T-helper 2 cell treated with Interferon-gamma antibody and Interleukin-4, amounts not matched to agents 100 ng/mL and 5 ng/mL, for 36 hours (primary cell): ENCODE measurements around the gene LTBR. TPM values are rescaled to one million over a fixed set of nuclear protein-coding genes. Genes with fewer than 3 reads are reported as not detected.

Source experiments
- total RNA-seq: library from RNA; stranded (reverse); gene quantifications from 2 replicates; pipeline ENCODE4 v1.2.3, GENCODE V29; 2022

The LTBR gene
- total RNA-seq, 1 donor from 2014 or later, result 0.20 TPM

Other genes starting within 250 kb of the LTBR start
- gene CD9, start 183.8 kb upstream of the LTBR start, total RNA-seq, result 9.7 and 10.6 TPM in 2 replicates
- not detected in 2 replicates for gene PLEKHG6, start 73.5 kb upstream of the LTBR start, total RNA-seq
- gene TNFRSF1A, start 42.1 kb upstream of the LTBR start, total RNA-seq, result 47.2 and 50.8 TPM in 2 replicates
- 0.09 and 0.32 TPM in 2 replicates for gene SCNN1A, start 8.6 kb upstream of the LTBR start, total RNA-seq
- gene CD27, start 60.8 kb downstream of the LTBR start, total RNA-seq, result 59.0 and 60.3 TPM in 2 replicates
- 45.8 and 49.0 TPM in 2 replicates for gene TAPBPL, start 67.9 kb downstream of the LTBR start, total RNA-seq
- gene VAMP1, start 86.5 kb downstream of the LTBR start, total RNA-seq, result 44.0 and 47.8 TPM in 2 replicates
- 234 and 248 TPM in 2 replicates for gene MRPL51, start 109.1 kb downstream of the LTBR start, total RNA-seq
- gene NCAPD2, start 109.9 kb downstream of the LTBR start, total RNA-seq, result 154 and 166 TPM in 2 replicates
- gene GAPDH, start 150.4 kb downstream of the LTBR start, total RNA-seq, result 5,041 and 5,044 TPM in 2 replicates
- gene IFFO1, start 171.9 kb downstream of the LTBR start, total RNA-seq, result 21.9 and 22.9 TPM in 2 replicates
- gene NOP2, start 184.1 kb downstream of the LTBR start, total RNA-seq, result 93.3 and 94.4 TPM in 2 replicates
- 257 and 265 TPM in 2 replicates for gene CHD4, start 223.2 kb downstream of the LTBR start, total RNA-seq